H1 (cell line): ENCODE results near the gene ZC4H2. TPM values are rescaled to one million over a fixed set of nuclear protein-coding genes. Genes with fewer than 3 reads are reported as not detected.

Experiments
- CTCF ChIA-PET: fragments of 300-600 bp; sonication (Branson Sonifier 250); formaldehyde crosslinking; loops from one replicate; lab custom pipeline; 2021; ENCODE audit not compliant: partially characterized antibody; lab: Charles Lee
- POLR2A ChIA-PET: fragments of 300-600 bp; sonication (Branson Sonifier 250); formaldehyde crosslinking; loops from one replicate; lab custom pipeline; 2021; ENCODE audit warnings: inconsistent platforms; ENCODE audit not compliant: partially characterized antibody; lab: Charles Lee
- DNase-seq, 2 experiments: peaks; one replicate each; pipeline versions ENCODE4 v3.0.0 to v3.0.0-alpha.2; 2010 to 2022; ENCODE audit warnings: low spot score in 2 of 2, low read depth in 1 of 2, mixed read lengths in 1 of 2
- FAIRE-seq: peaks from 2 replicates; lab custom pipeline; 2011; peaks lifted over from hg19 to GRCh38; lab: Jason Lieb, UNC
- H2AFZ ChIP-seq: 2 replicates; pipeline ENCODE4 v1.8.1; 2012; ENCODE audit warnings: low read length, inconsistent platforms
- H2AK5ac ChIP-seq: 2 replicates; pipeline ENCODE4 v1.6.1; 2013; ENCODE audit warnings: low read depth, low read length
- H2BK120ac ChIP-seq: replicated peaks from 2 replicates; pipeline ENCODE3; 2013; ENCODE audit warnings: low read depth, low read length, inconsistent platforms
- H2BK12ac ChIP-seq: 2 replicates; pipeline ENCODE4 v1.6.1; 2013; ENCODE audit warnings: low read depth, low read length
- H2BK15ac ChIP-seq: 2 replicates; pipeline ENCODE4 v1.6.1; 2013; ENCODE audit warnings: low read length
- H2BK20ac ChIP-seq: 2 replicates; pipeline ENCODE4 v1.6.1; 2013; ENCODE audit warnings: low read length
- H2BK5ac ChIP-seq: 2 replicates; pipeline ENCODE4 v1.6.1; 2013; ENCODE audit warnings: low read depth, low read length
- H3K14ac ChIP-seq: 2 replicates; pipeline ENCODE4 v1.6.1; 2013; ENCODE audit warnings: inconsistent platforms; ENCODE audit not compliant: insufficient read length
- H3K18ac ChIP-seq: 2 replicates; pipeline ENCODE4 v1.6.1; 2013; ENCODE audit warnings: low read length; ENCODE audit errors: extremely low read depth
- H3K23ac ChIP-seq: 2 replicates; pipeline ENCODE4 v1.6.1; 2013; ENCODE audit warnings: inconsistent platforms; ENCODE audit not compliant: insufficient read length
- H3K23me2 ChIP-seq: 2 replicates; pipeline ENCODE4 v1.6.1; 2013; ENCODE audit warnings: low read depth, low read length
- H3K27ac ChIP-seq: 2 replicates; pipeline ENCODE4 v1.6.1; 2011; ENCODE audit warnings: low read depth, low read length, inconsistent platforms
- H3K27me3 ChIP-seq, 4 experiments: replicated peaks in 1 of 4; 1 replicate in 1 of 4; 2 replicates in 3 of 4; pipeline versions ENCODE4 v1.6.1 to v1.8.1; 2011 to 2013; ENCODE audit warnings: low read length in 3 of 4, mild to moderate bottlenecking in 3 of 4, inconsistent platforms in 2 of 4, mixed read lengths in 2 of 4, moderate library complexity in 1 of 4; ENCODE audit not compliant: control insufficient read depth in 3 of 4, insufficient read depth in 3 of 4; ENCODE audit errors: extremely low read depth in 1 of 4
- H3K36me3 ChIP-seq, 4 experiments: 2 replicates each; pipeline versions ENCODE4 v1.6.1 to v1.8.1; 2011 to 2013; ENCODE audit warnings: mild to moderate bottlenecking in 4 of 4, low read length in 3 of 4, moderate library complexity in 2 of 4, control low read depth in 1 of 4, inconsistent platforms in 1 of 4; ENCODE audit not compliant: insufficient read depth in 4 of 4, control insufficient read depth in 2 of 4
- H3K4ac ChIP-seq: replicated peaks from 2 replicates; pipeline ENCODE3; 2013; ENCODE audit warnings: low read length, low read depth, mixed read lengths, inconsistent platforms; ENCODE audit not compliant: insufficient read length
- H3K4me1 ChIP-seq, 4 experiments: replicated peaks in 1 of 4; 1 replicate in 1 of 4; 2 replicates in 3 of 4; pipeline versions ENCODE4 v1.6.1 to v1.8.1; 2011 to 2013; ENCODE audit warnings: low read length in 3 of 4, inconsistent platforms in 2 of 4, mixed read lengths in 1 of 4; ENCODE audit not compliant: insufficient read depth in 4 of 4, control insufficient read depth in 3 of 4
- H3K4me2 ChIP-seq, 2 experiments: 2 replicates each; pipeline versions ENCODE4 v1.6.1 to v1.8.1; 2011 to 2013; ENCODE audit warnings: low read depth in 2 of 2, low read length in 2 of 2, control low read depth in 1 of 2, inconsistent platforms in 1 of 2, mild to moderate bottlenecking in 1 of 2; ENCODE audit not compliant: insufficient read depth in 1 of 2
- H3K4me3 ChIP-seq, 4 experiments: fragments of 200-600, 300-600 bp in 1 of 4; sonication (generic), shearing (Covaris generic), sonication (Bioruptor Twin) in 1 of 4; 2 replicates each; pipeline versions ENCODE4 v1.5.1 to v1.8.1; 2011 to 2016; ENCODE audit warnings: low read length in 4 of 4, low read depth in 3 of 4, control low read depth in 2 of 4, inconsistent platforms in 2 of 4, mild to moderate bottlenecking in 2 of 4, mixed read lengths in 1 of 4, moderate library complexity in 1 of 4; ENCODE audit not compliant: insufficient read depth in 2 of 4; ENCODE audit errors: extremely low read depth in 1 of 4
- H3K56ac ChIP-seq: replicated peaks from 2 replicates; pipeline ENCODE3; 2013; ENCODE audit warnings: low read depth, mild to moderate bottlenecking, mixed read lengths, low read length, inconsistent platforms; ENCODE audit not compliant: insufficient read length
- H3K79me1 ChIP-seq: 2 replicates; pipeline ENCODE4 v1.6.1; 2013; ENCODE audit warnings: low read depth, low read length, control low read depth
- H3K79me2 ChIP-seq, 2 experiments: 2 replicates each; pipeline versions ENCODE4 v1.6.1 to v1.8.1; 2012 to 2013; ENCODE audit warnings: low read length in 2 of 2, mild to moderate bottlenecking in 2 of 2, inconsistent platforms in 1 of 2; ENCODE audit not compliant: insufficient read depth in 2 of 2, control insufficient read depth in 1 of 2
- H3K9ac ChIP-seq, 4 experiments: replicated peaks in 1 of 4; 1 replicate in 1 of 4; 2 replicates in 3 of 4; pipeline versions ENCODE4 v1.6.1 to v1.8.1; 2011 to 2013; ENCODE audit warnings: low read depth in 3 of 4, low read length in 3 of 4, control low read depth in 2 of 4, mild to moderate bottlenecking in 2 of 4, moderate library complexity in 2 of 4, inconsistent platforms in 1 of 4; ENCODE audit errors: extremely low read depth in 1 of 4
- H3K9me3 ChIP-seq, 2 experiments: 2 replicates each; pipeline versions ENCODE4 v1.6.1 to v1.8.1; 2012 to 2013; ENCODE audit warnings: mild to moderate bottlenecking in 2 of 2, moderate library complexity in 2 of 2, control low read depth in 1 of 2, inconsistent platforms in 1 of 2, low read depth in 1 of 2, low read length in 1 of 2, mixed read lengths in 1 of 2; ENCODE audit not compliant: insufficient read depth in 2 of 2
- H4K20me1 ChIP-seq, 2 experiments: replicated peaks in 1 of 2; 2 replicates each; pipeline versions ENCODE3 to v1.8.1; 2011 to 2013; ENCODE audit warnings: inconsistent platforms in 2 of 2, low read length in 2 of 2, mild to moderate bottlenecking in 1 of 2; ENCODE audit not compliant: insufficient read depth in 2 of 2, control insufficient read depth in 1 of 2
- H4K5ac ChIP-seq: 2 replicates; pipeline ENCODE4 v1.6.1; 2013; ENCODE audit warnings: low read length, low read depth, mixed read lengths, inconsistent platforms; ENCODE audit not compliant: insufficient read length
- H4K8ac ChIP-seq: 2 replicates; pipeline ENCODE4 v1.8.0; 2013; ENCODE audit warnings: mild to moderate bottlenecking, moderate library complexity, low read length, inconsistent platforms; ENCODE audit not compliant: insufficient read depth; ENCODE audit errors: extremely low read depth
- H4K91ac ChIP-seq: replicated peaks from 2 replicates; pipeline ENCODE3; 2013; ENCODE audit warnings: low read length, mixed read lengths, inconsistent platforms; ENCODE audit not compliant: insufficient read length
- CBX5 ChIP-seq: fragments of 300-800, 300-1000 bp; sonication (generic); IDR thresholded peaks from 2 replicates; pipeline ENCODE4 v1.7.1; 2016; ENCODE audit warnings: antibody characterized with exemption, low read length, low read depth
- CBX8 ChIP-seq: fragments of 300-800, 300-1000 bp; sonication (generic); IDR thresholded peaks from 2 replicates; pipeline ENCODE4 v1.7.1; 2016; ENCODE audit warnings: low read depth, low read length, borderline replicate concordance
- CREB1 ChIP-seq: IDR thresholded peaks from 2 replicates; pipeline ENCODE4 v1.6.1; 2012; ENCODE audit warnings: inconsistent platforms
- FOSL1 ChIP-seq: IDR thresholded peaks from 2 replicates; pipeline ENCODE4 v1.6.1; 2011; ENCODE audit warnings: mild to moderate bottlenecking, low read depth, low read length, moderate library complexity; ENCODE audit not compliant: insufficient read depth
- GABPA ChIP-seq: IDR thresholded peaks from 2 replicates; pipeline ENCODE4 v1.6.1; 2011; ENCODE audit warnings: mild to moderate bottlenecking, low read length, moderate library complexity, borderline replicate concordance; ENCODE audit not compliant: insufficient read depth
- HDAC2 ChIP-seq, 2 experiments: fragments of 300-600 bp in 1 of 2; sonication (generic) in 1 of 2; IDR thresholded peaks; 2 replicates each; pipeline ENCODE4 v1.6.1; 2011 to 2012; ENCODE audit warnings: low read depth in 2 of 2, low read length in 2 of 2, mild to moderate bottlenecking in 2 of 2, moderate library complexity in 2 of 2, borderline replicate concordance in 1 of 2, inconsistent platforms in 1 of 2
- HDAC6 ChIP-seq: IDR thresholded peaks from one replicate; pipeline ENCODE4 v1.7.1; 2012; ENCODE audit warnings: low read depth, mild to moderate bottlenecking, inconsistent platforms, low read length, moderate library complexity
- JUN ChIP-seq: IDR thresholded peaks from 2 replicates; pipeline ENCODE4 v1.6.1; 2011; ENCODE audit warnings: low read depth, mild to moderate bottlenecking, improper control_type of control experiment, low read length
- JUND ChIP-seq: IDR thresholded peaks from 2 replicates; pipeline ENCODE4 v1.6.1; 2011; ENCODE audit warnings: mild to moderate bottlenecking, improper control_type of control experiment, low read length
- NRF1 ChIP-seq: IDR thresholded peaks from 2 replicates; pipeline ENCODE4 v1.6.1; 2011; ENCODE audit warnings: mild to moderate bottlenecking, low read depth, low read length, improper control_type of control experiment
- PHF8 ChIP-seq: fragments of 200-600 bp; sonication (generic); conservative IDR thresholded peaks from 2 replicates; pipeline ENCODE4 v1.7.1; 2012; ENCODE audit warnings: low read depth, mild to moderate bottlenecking, inconsistent platforms, low read length, moderate library complexity
- POLR2A ChIP-seq, 2 experiments: IDR thresholded peaks; 1 replicate in 1 of 2; 2 replicates in 1 of 2; pipeline ENCODE4 v1.6.1; 2011; ENCODE audit warnings: low read depth in 2 of 2, low read length in 2 of 2, mild to moderate bottlenecking in 2 of 2; ENCODE audit errors: control extremely low read depth in 1 of 2
- RBBP5 ChIP-seq: IDR thresholded peaks from 2 replicates; pipeline ENCODE4 v1.7.1; 2012; ENCODE audit warnings: low read depth, mild to moderate bottlenecking, inconsistent platforms, low read length, moderate library complexity, borderline replicate concordance
- SP1 ChIP-seq: IDR thresholded peaks from 2 replicates; pipeline ENCODE4 v1.6.1; 2011; ENCODE audit warnings: low read depth, low read length
- SUZ12 ChIP-seq: fragments of 200-600 bp; sonication (generic); IDR thresholded peaks from 2 replicates; pipeline ENCODE4 v1.6.1; 2012; ENCODE audit warnings: mild to moderate bottlenecking, inconsistent platforms, low read length, moderate library complexity, mixed read lengths
- WGBS, 2 experiments: shearing (Covaris generic) in 1 of 2; methylation state at CpG; one replicate each; pipeline versions ENCODE4 v1.1.6 to v1.1.7; 2013 to 2015; ENCODE audit warnings: low lambda C conversion rate in 2 of 2, mixed read lengths in 2 of 2, inconsistent platforms in 1 of 2, low coverage in 1 of 2, missing lambda C conversion rate in 1 of 2; ENCODE audit not compliant: insufficient replicate concordance in 2 of 2, insufficient coverage in 1 of 2, insufficient read length in 1 of 2; ENCODE audit errors: extremely low coverage in 1 of 2, missing lambda C conversion rate in 1 of 2; 5-methylcytosine and 5-hydroxymethylcytosine counted together
- polyA plus RNA-seq, 7 experiments: library from polyadenylated mRNA; depleted of rRNA in 3 of 7; stranded (reverse) in 5 of 7; unstranded in 2 of 7; fragments of >200 nt in 5 of 7; fragments of 200-250 nt in 2 of 7; gene quantifications; 1 replicate in 5 of 7; 2 replicates in 1 of 7; 4 replicates in 1 of 7; pipeline versions ENCODE4 v1.2.1 to v1.2.3, GENCODE V29; 2011 to 2013; ENCODE audit warnings: missing spikeins in 2 of 7, mixed read lengths in 2 of 7
- total RNA-seq: library from RNA; stranded (reverse); fragmentation: NEBNext Ultra II Directional; extraction: Animal tissue kit (Norgen Biotek cat#: 25700); gene quantifications from 2 replicates; pipeline ENCODE4 v1.2.1, GENCODE V29; 2021

ZC4H2 gene
- total and polyA plus RNA-seq, 2 of the 8 experiments (the other 6 are each of a cell fraction or from before 2014, with no cell fraction given) = 25.9 to 29.3 TPM

- Histone ChIP-seq H3K18ac (no peak overlapping the region), H3K79me2 (peaks cover 0 to 28% of the 10 kb centered on the region in 2 experiments; a peak in 2 of 4 replicates), H3K9ac (no peak overlapping the region), H2BK15ac (no peak overlapping the region), H3K4me2 (no peak overlapping the region; a peak in 1 of 4 replicates), H2BK120ac (no peak overlapping the region), H3K27me3 (no peaks in the 10 kb centered on the region), H2AFZ (no peak overlapping the region), H3K4me3 (no peak overlapping the region), H2BK20ac (no peak overlapping the region), H3K79me1 (no peaks in the 10 kb centered on the region), H4K5ac (no peak overlapping the region), H3K4ac (no peak overlapping the region), H3K23ac (no peak overlapping the region), H2BK12ac (no peak overlapping the region), H2BK5ac (no peak overlapping the region), H2AK5ac (no peak overlapping the region), H3K9me3 (no peaks in the 10 kb centered on the region), H4K91ac (no peak overlapping the region), H3K4me1 (no peaks in the 10 kb centered on the region; a peak in 1 of 7 replicates), H4K8ac (no peak overlapping the region), H3K14ac (no peak overlapping the region), H3K36me3 (peaks cover 0 to 3% (median 0%) of the 10 kb centered on the region in 4 experiments; a peak in 2 of 8 replicates), H3K27ac (no peak overlapping the region), H4K20me1 (no peaks in the 10 kb centered on the region), H3K23me2 (peaks cover 3% of the 10 kb centered on the region; the same call in 1 of the 2 replicates), H3K56ac (no peak overlapping the region)
- ChIA-PET POLR2A (interaction anchor here (0.7 kb wide), 1 partner anchor 11 kb away, joined by 3 read pairs; no protein-coding TSS in a partner anchor), CTCF (interaction anchor here (1.9 kb wide), 1 partner anchor 57 kb away, joined by 3 read pairs; the partner anchor contains the start of gene ZC3H12B)
- WGBS, 2 experiments = 93% methylated on average over 3 of the region's 3 CpGs; no CpG with 5 or more reads in 1 of the 2 experiments
- DNase-seq (no peak), FAIRE-seq (no peak)
- TF ChIP-seq HDAC2 (IDR thresholded peaks at IDR 0.05; ENCODE audit: borderline replicate concordance in 1 of 2, low read depth in 2 of 2, low read length in 2 of 2) = no peak
- no peak for TF ChIP-seq JUN
- no peak for TF ChIP-seq NRF1
- TF ChIP-seq HDAC6 = no peak
- no peak for TF ChIP-seq PHF8
- no peak for TF ChIP-seq CBX5
- no peak for TF ChIP-seq JUND
- no peak for TF ChIP-seq RBBP5
- TF ChIP-seq SP1 = no peak
- TF ChIP-seq CREB1 = no peak
- TF ChIP-seq GABPA = no peak
- no peak for TF ChIP-seq POLR2A (IDR thresholded peaks at IDR 0.05; ENCODE audit: control extremely low read depth in 1 of 2, low read depth in 2 of 2, low read length in 2 of 2)
- no peak for TF ChIP-seq FOSL1
- no peak for TF ChIP-seq CBX8
- no peak for TF ChIP-seq SUZ12
Observed at GRCh38 chrX:64977830-64978229, 1.6 kb upstream of the ZC4H2 start.
